ENCODE data around the gene U2AF2.

The U2AF2 gene

DNA sequence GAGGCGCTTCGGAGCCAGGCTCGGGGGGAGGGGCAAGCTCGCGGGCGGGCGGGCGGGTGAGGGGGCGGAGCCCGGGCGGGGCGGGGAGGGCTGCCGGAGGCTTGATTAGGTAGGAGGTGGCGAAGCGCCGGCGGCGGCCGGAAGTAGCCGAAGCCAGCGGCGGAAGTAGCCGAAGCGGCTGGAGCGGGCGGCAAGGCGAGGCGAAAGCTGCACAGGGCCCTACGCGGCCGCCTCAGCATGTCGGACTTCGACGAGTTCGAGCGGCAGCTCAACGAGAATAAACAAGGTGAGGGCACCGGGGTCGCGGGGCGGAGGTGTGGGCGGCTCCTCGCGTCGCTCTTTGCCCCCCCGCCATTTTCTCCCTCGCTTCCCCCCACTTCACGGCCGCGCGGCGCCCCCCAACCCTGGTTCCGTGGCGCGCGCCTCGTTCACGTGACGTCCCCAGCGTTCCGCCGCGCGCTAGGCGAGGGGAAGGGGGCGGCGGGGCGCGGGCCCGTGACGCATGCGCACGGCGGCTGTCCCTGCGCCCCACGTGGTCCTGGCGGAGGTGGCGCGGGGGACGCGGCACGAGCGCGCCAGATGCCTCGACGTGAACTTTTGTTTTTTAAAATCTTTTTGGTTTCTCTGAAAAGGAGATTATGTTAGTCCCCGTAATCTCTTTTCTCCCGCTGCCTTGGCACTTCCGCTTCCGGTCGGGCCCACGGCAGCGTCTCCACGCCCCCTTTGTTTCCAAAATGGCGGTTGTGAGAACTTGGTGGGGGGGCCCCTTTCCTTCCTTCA lies at the start of gene U2AF2:
Gene U2AF2 (plus strand): TSS at position 168 of the 780 bp plus-strand sequence. CDS start 70 bp downstream, at position 238.
- DNase-seq = peak; percentile 95 to 96

DNA sequence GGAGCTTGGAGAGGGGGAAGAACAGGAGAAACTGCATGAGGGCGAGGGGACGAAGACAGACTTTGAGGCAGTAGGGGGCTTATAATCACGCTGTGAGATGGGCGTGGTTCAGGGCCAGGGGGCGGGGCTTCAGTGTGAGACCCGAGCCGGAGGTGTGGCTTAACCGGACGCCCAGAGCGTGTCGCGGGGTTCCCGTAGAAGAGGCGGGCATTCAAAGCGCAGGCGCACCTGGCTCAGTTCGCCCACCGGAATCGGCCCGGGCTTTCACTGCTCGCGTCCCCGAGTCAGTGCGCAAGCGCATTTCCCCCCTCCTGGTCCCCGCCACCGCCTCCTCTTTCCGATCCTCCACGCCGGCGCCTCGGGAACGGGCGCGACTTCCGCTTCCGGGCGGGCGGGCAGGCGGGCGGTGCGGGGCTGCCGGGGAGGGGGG lies 49.6 kb upstream of the U2AF2 start:
- DNase-seq = peak; percentile 98 to 99

DNA sequence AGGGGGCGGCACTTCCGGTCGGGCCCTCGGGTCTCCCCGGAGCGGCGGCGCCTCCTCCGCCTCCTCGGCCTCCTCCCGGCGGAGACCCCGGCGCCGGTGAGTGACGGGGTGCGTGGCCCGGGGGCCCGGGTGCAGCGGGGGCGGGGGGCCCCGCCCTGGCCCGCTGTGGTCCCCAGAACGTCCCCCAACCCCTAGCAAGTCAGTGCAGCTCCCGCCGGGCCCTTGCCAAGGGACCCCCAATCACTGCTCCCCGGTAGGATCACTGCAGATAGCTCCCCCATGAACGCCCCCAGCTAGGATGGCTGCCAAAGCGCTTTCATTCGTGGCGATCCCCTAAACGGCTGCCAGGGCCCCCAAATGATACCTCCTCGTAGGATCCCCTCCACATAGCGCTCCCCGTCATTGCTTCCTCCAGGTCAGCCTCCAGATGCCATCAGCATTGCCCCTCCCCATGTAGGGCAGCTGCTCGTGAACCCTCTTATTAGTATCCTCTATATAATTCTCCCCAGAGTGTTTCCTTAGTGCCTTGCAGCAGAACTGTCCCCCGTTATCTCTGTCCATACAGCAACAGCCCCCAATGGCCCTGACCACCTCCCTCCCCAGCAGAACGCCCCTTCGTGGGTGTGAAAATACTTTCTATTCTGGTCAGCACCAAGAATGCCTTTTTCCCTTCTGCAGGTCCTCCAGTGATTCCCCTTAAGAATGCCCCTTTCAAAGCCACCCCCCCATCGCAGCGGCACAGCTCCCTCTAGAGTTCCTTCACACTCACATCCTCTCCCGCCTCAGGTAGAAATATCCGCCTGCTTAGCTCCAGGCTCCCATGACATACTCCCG lies 49.0 kb upstream of the U2AF2 start, which contains the start of gene ZNF865:
Gene ZNF865 (plus strand): TSS at position 11 of the 834 bp plus-strand sequence. CDS start 7,972 bp downstream, outside the sequence.
- DNase-seq = peak; percentile 59 to 60

DNA sequence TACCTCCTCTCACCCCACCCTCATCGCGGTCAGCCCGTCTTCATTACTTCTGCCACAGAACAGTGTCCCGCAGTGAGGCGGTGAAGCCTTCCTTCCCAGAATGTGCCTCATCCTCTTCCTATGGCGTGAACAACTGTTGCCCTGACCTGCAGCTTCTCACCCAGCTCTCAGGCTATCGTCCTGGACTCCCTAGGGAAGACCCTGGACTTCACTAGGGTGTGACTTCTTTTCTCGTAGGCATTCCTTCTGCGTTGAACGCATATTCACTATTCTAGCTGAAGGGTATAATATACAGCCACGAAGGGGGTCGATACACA lies 48.4 kb upstream of the U2AF2 start:
- DNase-seq = no peak

DNA sequence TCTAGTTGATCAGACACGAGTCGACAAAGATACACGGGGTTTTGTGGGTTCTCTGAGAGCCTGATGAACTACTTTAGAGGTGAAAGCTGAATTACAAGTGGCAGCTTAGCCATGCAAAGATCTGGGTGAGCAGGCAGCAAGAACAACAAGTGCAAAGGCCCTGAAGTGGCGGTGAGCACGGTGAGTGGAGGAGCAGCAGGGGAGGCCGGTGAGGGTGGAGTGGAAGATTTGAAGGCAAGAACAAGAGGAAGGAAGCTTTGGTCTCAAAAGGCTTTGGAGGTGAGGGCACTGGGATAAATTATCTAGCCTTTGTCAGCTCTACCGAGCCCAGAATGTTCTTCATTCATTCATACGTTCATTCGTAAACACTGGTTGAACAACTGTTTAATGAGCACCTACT lies 48.0 kb upstream of the U2AF2 start:
- no peak for DNase-seq

DNA sequence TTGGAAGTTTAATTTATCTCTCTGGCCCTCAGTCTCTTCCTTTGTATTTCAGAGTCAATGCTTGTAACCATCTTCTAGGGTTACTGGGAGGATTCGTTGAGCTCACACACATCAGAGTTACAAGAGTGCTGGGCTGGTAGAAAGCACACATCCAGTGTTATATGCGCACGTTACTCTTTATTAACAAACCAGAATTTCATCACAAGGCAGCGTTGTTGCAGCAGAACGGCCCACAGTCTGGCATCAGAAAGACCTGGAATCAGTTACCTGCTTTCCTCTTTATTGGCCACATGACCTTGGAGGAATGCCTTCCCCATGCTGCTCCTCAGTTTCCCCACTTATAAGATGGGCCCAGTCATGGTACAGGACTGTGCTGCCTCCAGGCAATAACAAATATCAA lies 45.5 kb upstream of the U2AF2 start:
- DNase-seq = no peak

DNA sequence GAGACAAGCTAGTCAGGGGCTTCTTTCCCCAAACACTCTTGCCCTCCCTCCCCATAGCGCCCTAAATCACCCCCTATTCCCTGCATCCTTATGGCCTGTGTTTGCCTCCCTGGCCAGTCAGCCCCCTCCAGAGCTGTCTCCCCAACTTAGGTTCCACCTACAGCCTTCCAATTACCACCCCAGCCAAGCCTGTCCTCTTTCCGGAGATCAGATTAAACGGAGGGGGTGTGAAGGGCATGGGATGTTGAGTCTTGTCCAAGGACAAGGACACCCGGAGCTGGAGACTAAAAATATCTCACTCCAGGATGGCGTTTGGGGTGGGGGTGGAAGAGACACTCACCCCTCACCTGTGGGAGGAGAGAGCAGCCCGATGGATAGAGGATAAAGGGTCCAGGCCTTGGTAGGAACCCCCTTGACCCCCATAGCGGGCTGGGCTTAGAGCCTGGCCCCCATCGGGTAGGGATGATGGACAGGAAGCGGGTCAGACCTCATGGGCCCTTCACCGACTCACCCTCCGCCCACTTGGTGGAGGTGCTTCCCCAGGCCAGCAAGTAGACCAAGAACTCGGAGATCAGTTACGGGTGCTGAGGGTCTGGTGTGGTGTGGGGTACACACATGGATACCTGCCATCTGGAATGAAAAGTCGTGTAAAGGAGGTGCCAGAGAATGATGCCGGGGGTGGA lies 43.4 kb upstream of the U2AF2 start:
- DNase-seq = no peak

DNA sequence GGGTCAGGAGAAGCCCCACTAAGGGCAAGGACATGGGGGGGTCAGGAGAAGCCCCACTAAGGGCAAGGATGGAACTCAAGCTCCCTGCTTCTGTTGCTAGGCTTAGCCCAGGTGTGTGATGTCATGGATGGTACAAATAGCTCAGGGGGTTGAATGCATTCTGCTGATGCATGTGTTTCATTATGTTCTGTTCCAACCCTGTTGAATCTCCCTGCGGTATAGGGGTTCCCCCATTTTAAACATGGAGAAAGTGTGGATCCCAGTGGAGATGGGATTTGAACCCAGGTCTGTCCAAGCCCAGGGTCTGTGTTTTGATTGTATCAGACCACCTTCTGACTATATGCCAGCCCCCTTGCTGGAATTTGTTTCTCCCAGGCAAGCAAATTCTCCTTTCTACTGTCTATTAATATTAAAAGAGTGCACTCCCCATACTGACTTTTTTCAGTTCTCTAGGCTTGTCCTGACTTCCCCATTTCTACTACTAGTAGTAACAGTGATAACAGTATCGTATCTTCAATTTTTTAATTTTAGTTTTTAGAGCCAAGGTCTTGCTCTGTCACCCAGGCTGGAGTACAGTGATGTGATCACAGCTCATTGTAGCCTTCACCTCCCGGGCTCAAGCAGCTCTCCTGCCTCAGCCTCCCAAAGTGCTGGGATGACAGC lies 42.7 kb upstream of the U2AF2 start:
- DNase-seq = no peak

DNA sequence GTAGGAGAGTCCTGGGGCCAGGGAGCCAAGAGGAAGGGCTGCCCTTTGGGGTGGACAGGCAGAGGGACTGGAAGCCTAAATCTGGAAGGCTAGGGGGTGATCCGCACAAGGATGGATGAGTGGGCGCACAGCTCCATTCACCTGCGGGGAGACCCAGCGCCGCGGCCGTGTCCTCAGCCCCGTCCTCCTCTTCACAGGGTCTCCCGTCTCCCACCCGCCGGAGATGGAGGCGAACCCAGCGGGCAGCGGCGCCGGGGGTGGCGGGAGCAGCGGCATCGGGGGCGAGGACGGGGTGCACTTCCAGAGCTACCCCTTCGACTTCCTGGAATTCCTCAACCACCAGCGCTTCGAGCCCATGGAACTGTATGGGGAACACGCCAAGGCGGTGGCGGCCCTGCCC lies 41.4 kb upstream of the U2AF2 start:
- no peak for DNase-seq

DNA sequence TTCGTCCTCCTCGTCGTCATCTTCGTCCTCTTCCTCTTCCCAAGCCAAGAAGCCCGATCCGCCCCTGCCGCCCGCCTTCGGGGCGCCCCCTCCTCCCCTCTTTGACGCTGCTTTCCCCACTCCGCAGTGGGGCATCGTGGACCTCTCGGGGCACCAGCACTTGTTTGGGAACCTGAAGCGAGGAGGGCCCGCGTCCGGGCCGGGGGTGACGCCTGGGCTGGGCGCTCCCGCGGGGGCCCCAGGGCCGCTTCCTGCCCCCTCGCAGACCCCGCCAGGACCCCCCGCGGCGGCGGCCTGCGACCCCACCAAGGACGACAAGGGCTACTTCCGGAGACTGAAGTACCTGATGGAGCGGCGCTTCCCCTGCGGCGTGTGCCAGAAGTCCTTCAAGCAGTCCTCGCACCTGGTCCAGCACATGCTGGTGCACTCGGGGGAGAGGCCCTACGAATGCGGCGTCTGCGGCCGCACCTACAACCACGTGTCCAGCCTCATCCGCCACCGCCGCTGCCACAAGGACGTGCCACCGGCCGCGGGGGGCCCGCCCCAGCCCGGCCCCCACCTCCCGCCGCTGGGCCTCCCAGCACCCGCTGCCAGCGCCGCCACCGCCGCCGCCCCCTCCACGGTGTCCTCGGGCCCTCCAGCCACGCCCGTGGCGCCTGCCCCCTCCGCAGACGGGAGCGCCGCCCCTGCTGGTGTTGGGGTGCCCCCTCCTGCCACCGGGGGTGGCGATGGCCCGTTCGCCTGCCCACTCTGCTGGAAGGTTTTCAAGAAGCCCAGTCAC lies 40.7 kb upstream of the U2AF2 start:
- no peak for DNase-seq

DNA sequence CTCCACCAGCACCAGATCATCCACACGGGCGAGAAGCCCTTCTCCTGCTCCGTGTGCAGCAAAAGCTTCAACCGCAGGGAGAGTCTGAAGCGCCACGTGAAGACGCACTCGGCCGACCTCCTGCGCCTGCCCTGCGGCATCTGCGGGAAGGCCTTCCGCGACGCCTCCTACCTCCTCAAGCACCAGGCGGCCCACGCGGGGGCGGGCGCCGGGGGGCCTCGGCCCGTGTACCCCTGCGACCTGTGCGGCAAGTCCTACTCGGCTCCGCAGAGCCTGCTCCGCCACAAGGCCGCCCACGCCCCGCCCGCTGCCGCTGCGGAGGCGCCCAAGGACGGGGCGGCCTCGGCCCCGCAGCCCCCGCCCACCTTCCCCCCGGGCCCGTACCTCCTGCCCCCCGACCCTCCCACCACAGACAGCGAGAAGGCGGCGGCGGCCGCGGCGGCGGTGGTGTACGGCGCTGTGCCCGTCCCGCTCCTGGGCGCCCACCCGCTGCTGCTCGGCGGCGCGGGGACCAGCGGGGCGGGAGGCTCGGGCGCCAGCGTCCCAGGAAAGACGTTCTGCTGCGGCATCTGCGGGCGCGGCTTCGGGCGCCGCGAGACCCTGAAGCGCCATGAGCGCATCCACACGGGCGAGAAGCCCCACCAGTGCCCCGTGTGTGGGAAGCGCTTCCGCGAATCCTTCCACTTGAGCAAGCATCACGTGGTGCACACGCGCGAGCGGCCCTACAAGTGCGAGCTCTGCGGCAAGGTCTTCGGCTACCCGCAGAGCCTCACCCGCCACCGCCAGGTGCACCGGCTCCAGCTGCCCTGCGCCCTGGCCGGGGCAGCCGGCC lies 39.9 kb upstream of the U2AF2 start:
- no peak for DNase-seq

DNA sequence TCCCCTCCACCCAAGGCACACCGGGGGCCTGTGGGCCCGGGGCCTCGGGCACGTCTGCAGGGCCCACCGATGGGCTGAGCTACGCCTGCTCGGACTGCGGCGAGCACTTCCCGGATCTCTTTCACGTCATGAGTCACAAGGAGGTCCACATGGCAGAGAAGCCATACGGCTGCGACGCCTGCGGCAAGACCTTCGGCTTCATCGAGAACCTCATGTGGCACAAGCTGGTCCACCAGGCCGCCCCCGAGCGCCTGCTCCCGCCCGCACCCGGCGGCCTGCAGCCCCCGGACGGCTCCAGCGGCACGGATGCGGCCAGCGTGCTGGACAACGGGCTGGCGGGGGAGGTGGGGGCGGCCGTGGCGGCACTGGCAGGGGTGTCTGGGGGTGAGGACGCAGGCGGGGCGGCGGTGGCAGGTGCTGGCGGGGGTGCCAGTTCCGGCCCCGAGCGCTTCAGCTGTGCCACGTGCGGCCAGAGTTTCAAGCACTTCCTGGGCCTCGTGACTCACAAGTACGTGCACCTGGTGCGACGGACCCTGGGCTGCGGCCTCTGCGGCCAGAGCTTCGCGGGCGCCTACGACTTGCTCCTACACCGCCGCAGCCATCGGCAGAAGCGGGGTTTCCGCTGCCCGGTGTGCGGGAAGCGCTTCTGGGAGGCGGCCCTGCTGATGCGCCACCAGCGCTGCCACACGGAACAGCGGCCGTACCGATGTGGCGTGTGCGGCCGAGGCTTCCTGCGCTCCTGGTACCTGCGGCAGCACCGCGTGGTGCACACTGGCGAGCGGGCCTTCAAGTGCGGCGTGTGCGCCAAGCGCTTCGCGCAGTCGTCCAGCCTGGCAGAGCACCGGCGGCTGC lies 39.1 kb upstream of the U2AF2 start:
- DNase-seq = no peak

DNA sequence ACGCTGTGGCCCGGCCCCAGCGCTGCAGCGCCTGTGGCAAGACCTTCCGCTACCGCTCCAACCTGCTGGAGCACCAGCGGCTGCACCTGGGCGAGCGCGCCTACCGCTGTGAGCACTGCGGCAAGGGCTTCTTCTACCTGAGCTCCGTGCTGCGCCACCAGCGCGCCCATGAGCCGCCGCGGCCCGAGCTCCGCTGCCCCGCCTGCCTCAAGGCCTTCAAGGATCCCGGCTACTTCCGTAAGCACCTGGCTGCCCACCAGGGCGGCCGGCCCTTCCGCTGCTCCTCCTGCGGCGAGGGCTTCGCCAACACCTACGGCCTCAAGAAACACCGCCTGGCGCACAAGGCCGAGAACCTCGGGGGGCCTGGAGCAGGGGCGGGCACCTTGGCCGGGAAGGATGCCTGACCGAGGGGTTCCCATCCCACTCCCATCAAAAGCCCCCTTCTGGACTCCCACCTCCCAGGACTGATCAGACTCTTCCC lies 38.4 kb upstream of the U2AF2 start:
- DNase-seq = no peak

DNA sequence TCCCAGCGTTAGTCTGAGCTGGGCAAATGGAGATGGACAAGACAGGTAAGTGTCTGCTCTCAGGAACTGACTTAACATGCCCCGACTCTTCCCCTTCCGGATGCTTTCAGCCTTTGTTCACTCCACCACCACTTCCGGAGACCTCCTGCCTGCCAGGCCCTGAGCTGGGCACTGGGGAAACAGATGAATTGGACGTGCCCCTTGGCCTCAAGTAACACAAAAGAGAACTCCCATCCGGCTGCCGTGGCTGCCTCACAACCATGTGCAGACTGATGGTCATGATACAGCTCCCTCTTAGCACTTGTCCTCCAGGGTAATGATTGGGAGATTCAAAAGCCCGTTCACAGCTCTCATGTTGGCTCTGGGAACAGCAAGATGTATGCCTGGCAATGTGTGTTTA lies 37.4 kb upstream of the U2AF2 start:
- no peak for DNase-seq

DNA sequence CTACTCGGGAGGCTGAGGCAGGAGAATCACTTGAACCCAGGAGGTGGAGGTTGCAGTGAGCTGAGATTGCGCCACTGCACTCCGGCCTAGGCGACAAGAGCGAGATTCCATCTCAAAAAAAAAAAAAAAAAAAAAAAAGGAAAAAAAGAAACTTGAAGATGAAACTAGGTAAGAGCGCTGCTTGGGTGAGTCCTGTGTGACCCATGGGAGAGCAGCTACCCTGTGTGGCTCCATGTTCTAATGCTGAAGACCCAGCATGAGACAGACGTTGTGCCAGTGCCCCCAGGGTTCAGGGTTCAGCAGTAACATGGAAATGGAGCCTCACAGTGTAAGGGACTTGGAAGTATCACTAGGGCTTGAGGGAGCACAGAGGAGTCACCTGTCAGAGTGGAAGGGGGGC lies 36.4 kb upstream of the U2AF2 start:
- no peak for DNase-seq

DNA sequence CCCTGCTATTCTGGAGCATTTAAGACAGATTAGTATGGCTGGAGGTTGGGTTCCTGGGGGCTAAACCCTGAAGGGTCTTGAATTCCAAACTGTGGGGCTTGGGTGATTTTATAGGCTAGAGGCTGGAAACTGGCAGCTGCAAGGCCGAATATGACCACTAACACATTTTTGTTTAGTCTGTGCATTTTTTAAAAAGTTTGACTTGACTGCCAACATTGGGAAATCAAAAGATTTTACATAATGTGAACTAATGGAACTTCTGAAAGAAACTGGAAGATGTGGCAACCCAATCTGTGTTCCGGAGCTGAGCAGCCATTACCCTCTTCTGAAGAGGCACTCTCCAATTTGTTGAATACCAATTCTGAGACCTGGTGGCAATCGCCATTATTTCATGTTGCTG lies 35.5 kb upstream of the U2AF2 start:
- no peak for DNase-seq

DNA sequence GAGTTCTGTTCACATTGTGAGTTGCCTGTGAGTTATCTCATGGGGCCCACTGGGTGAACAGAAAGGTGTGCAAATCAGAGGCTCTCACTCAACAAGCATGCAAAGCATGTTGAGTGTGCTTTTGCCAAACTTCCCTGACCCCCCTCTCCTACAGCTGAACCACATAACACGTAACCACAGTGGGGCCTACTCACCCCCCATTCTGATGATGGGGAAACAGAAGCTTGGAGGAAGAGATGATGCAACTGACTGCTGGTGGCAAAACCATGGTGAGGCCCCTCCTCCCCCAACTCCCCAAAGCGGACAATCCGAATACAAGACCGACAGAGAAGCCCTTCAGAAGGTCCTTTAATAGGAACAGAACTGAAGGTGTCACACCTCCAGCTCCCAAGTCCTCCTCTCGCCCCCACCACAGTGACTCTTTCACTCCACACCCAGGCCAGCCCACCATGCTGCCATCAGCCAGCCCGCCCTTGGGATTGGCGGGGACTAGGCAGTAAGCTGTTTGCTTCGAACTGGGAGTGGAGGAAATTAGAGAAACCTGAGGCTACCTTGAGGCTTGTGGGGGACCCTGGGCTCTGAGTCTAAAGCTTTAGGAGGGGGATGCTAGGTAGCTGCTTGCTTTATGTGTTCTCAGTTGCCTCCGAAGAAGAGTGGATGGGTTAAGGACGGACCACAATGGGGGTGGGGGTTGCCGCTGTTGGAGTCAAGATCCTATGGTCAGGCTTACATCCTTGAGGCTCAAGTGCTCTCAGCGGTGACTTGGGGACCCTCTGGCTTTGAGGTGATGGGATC lies 34.2 kb upstream of the U2AF2 start:
- DNase-seq = no peak

DNA sequence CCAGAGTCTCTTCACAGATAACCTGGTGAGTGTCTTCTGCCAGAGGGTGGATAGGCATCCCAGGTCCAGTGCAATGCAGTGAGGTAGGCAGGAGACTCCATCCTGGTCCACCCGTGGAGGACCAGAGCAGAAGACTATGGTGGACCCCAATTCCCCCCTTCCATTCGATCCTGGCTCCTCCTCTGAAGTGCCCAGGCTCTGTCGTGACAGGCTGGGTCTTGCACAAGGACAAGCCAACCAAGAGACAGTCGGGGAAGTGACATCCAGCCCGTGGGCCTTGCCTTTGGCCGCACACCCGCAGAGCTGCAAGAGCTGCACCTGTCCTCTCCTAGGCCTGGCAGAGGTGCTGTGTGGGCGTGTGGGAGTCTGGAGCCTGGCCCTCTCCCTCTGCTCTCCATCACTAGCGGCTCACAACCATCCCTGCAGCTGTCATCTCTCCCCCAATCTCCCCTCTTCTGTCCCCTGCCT lies 33.6 kb upstream of the U2AF2 start:
- no peak for DNase-seq

DNA sequence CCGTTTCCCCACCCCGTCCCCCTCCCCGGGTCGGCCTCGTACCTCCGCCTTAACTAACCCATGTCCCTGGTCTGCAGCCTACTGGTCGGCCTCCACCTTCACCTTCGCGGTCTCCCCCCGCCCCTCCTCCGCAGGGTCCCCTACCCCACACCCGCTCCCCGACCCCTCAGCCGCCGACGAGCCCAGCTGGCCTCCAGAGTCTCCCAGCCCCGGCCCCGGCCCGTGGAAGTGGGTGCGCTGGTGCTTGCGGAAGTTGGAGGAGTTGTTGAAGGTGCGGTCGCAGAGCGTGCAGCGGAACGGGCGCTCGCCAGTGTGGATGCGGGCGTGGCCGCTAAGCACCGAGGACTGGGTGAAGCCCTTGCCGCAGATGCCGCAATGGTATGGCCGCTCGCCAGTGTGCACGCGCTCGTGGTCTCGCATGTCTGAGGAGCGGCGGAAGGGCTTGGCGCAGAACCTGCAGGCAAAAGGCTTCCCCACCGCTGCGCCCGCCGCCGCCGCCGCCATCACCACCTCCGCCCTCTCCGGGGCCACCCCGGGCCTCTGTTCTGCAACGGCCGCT lies 33.1 kb upstream of the U2AF2 start:
- no peak for DNase-seq
